ENCODE measurements around the gene BTBD17.

DNA sequence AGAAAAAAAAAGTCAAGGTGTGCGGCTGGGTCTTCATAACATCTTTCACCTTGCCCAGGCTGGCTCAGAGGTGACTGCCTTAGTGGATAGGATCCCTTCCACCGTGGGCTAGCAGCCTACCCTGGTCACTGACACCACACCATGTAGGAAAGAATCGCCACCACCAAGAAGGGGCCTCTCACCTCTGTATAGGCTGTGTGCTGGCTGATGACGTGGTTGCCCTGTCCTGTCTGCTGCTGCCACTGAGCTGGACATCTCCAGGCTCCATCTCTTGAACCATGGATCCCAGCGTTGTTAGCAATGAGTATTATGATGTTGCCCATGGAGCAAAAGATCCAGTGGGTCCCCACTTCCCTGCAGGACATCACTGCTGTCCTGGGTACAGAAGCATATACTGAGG is 5.5 kb upstream of the BTBD17 start, which contains the start of gene GPR142:
- TF ChIP-seq, protein P1, sequence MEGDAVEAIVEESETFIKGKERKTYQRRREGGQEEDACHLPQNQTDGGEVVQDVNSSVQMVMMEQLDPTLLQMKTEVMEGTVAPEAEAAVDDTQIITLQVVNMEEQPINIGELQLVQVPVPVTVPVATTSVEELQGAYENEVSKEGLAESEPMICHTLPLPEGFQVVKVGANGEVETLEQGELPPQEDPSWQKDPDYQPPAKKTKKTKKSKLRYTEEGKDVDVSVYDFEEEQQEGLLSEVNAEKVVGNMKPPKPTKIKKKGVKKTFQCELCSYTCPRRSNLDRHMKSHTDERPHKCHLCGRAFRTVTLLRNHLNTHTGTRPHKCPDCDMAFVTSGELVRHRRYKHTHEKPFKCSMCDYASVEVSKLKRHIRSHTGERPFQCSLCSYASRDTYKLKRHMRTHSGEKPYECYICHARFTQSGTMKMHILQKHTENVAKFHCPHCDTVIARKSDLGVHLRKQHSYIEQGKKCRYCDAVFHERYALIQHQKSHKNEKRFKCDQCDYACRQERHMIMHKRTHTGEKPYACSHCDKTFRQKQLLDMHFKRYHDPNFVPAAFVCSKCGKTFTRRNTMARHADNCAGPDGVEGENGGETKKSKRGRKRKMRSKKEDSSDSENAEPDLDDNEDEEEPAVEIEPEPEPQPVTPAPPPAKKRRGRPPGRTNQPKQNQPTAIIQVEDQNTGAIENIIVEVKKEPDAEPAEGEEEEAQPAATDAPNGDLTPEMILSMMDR (IDR thresholded peaks at IDR 0.05) = no peak
- TF ChIP-seq POLR2A (IDR thresholded peaks at IDR 0.05) = no peak

Data from adrenal gland (tissue), 5 donors.